ENCODE measurements around the gene BAHCC1. TPM values are rescaled to one million over a fixed set of nuclear protein-coding genes. Genes with fewer than 3 reads are reported as not detected.

Gene BAHCC1
- total and polyA plus RNA-seq, 9 of the 15 experiments (the other 6 are each of a cell fraction or from before 2014, with no cell fraction given): 0.14 to 26.9 (median 5.0) TPM

- ChIA-PET CTCF (ENCODE audit: low intra/inter-chr PET ratio) (no interaction called here), POLR2A (no interaction called here)
- no peak for DNase-seq (ENCODE audit: extremely low read depth in 1 of 4, low spot score in 3 of 4)
- no peak overlapping the region for H3K4me3 ChIP-seq
- FAIRE-seq: no peak
- H3K27ac ChIP-seq (ENCODE audit: extremely low read depth, low read depth, low read length): no peak overlapping the region
- no peaks in the 10 kb centered on the region for H3K27me3 ChIP-seq (ENCODE audit: control insufficient read depth in 2 of 2, insufficient read depth in 2 of 2, low read length in 2 of 2)
- ATAC-seq: no peak
- no peak for TF ChIP-seq FOXJ3 (CRISPR knock-in tag; IDR thresholded peaks at IDR 0.05)
- no peak for TF ChIP-seq CBFA2T3 (IDR thresholded peaks at IDR 0.05)
- TF ChIP-seq DACH1 (IDR thresholded peaks at IDR 0.05; ENCODE audit: partially characterized antibody): no peak
- no peak for TF ChIP-seq ZNF583 (CRISPR knock-in tag; IDR thresholded peaks at IDR 0.05)
- TF ChIP-seq ESRRA (IDR thresholded peaks at IDR 0.05; ENCODE audit: borderline replicate concordance, low read depth): no peak
- TF ChIP-seq CCNT2 (IDR thresholded peaks at IDR 0.05; ENCODE audit: borderline replicate concordance, extremely low read depth, insufficient read length, low read depth, low read length): no peak
- TF ChIP-seq PTTG1 (tag; IDR thresholded peaks at IDR 0.05; ENCODE audit: low read depth): no peak
- no peak for TF ChIP-seq ZNF780A (CRISPR knock-in tag; IDR thresholded peaks at IDR 0.05)
- no peak for TF ChIP-seq BCL6 (CRISPR knock-in tag; IDR thresholded peaks at IDR 0.05)
- no peak for TF ChIP-seq ZBTB1 (CRISPR knock-in tag; IDR thresholded peaks at IDR 0.05; ENCODE audit: borderline replicate concordance, low read depth)
- in situ Hi-C loops (cut with MboI) (no loop called here), intact Hi-C loops (cut with micrococcal nuclease) (no loop called here)
- no TSS peak for BruUV-seq (replicated peaks)
- H3K36me3 ChIP-seq (ENCODE audit: control insufficient read depth, insufficient read depth, low read length): peaks cover 6% of the 10 kb centered on the region; the same call in 1 of the 3 replicates
- no peak overlapping the region for H3K9ac ChIP-seq (ENCODE audit: insufficient read depth in 1 of 2, low read depth in 2 of 2, low read length in 2 of 2)
- H3K79me2 ChIP-seq (ENCODE audit: control insufficient read depth, insufficient read depth, low read length): no peaks in the 10 kb centered on the region
- peaks cover 11 to 70% of the 10 kb centered on the region in 2 experiments for H3K4me1 ChIP-seq (replicated peaks in 1 of 2; ENCODE audit: control insufficient read depth in 2 of 2, insufficient read depth in 2 of 2, low read length in 2 of 2)
- H3K4me2 ChIP-seq (ENCODE audit: insufficient read depth, low read length): no peak overlapping the region
- WGBS (ENCODE audit: insufficient coverage, low coverage, missing lambda C conversion rate): 78% methylated on average over 16 of the region's 17 CpGs
- H2AFZ ChIP-seq (ENCODE audit: low read depth, low read length): no peak overlapping the region
- no peaks in the 10 kb centered on the region for H3K9me3 ChIP-seq (replicated peaks; ENCODE audit: control insufficient read depth, insufficient read depth, low read depth, low read length)
- no peaks in the 10 kb centered on the region for H3K9me1 ChIP-seq (ENCODE audit: control insufficient read depth, insufficient read depth, low read length)
- H4K20me1 ChIP-seq (replicated peaks; ENCODE audit: control insufficient read depth, insufficient read depth, low read length): no peaks in the 10 kb centered on the region
Observed at GRCh38 chr17:81465910-81466309, 70.7 kb downstream of the BAHCC1 start.
